GM21390 (cell line): ENCODE measurements around the gene F5.
"Not testable (repeated sequence)": the region's sequence is repeated elsewhere in the genome, so short reads cannot be mapped to it uniquely, and the experiment has no call there.

Experiments
- ATAC-seq: cut with Tn5 transposase; IDR thresholded peaks from one replicate; pipeline ENCODE4 v1.9.1; 2021; ENCODE audit not compliant: unreplicated experiment

Gene F5

DNA sequence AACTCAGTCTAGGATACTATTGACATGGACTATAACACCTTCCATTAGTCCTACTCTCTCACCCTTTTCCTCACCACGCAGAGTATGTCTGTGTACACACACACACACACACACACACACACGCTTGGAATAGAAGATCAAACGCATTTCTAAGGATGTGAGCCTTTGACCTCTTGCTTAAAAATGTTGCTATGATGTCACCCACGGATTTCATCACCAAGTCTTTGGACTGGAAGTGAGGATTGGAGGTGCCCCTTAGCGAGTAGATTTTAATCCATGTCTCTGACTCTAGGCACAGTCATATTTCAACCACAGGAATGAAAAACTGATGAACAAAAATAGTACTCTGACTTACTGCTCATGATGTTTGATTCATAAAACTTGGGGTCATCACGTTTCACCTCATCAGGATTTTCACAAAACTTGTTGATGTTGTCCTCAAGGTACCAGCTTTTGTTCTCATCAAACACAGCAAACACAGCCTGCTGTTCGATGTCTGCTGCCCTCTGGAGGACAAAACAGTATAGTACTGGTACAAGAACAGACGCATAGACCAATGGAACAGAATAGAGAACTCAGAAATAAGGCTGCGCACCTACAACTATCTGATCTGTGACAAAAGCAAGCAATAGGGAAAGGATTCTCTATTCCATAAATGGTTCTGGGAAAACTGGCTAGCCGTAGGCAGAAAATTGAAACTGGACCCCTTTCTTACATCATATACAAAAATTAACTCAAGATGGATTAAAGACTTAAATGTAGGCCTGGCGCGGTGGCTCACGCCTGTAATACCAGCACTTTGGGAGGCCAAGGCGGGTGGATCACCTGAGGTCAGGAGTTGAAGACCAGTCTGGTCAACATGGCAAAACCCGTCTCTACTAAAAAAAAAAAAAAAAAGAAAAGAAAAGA lies 39.9 kb downstream of the F5 start:
- peak; percentile 85 for ATAC-seq

DNA sequence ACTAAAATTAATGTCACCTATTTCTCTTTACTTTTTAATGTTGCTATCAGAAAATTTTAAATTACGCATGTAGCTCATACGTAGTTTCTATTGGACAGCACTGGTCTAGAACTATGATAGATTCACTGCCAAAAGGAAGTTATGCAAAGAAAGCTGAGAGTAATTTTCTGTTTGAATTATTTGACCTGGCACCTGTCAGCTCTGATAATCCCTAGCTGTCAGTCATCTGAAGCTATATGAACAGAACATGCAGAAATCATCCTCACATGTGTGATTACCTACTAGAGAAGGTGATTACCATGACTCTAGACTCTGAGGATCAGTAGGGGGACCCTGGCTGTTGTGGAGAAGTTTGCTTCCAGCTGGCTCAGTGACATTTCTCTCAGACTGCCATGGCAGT lies 40.8 kb downstream of the F5 start:
- ATAC-seq, result no peak

GRCh38 chr1:169538998-169539871 lies 47.0 kb downstream of the F5 start:
- ATAC-seq, result no peak

- ATAC-seq, result no peak
Observed at GRCh38 chr1:169534653-169535052, 51.6 kb downstream of the F5 start.

DNA sequence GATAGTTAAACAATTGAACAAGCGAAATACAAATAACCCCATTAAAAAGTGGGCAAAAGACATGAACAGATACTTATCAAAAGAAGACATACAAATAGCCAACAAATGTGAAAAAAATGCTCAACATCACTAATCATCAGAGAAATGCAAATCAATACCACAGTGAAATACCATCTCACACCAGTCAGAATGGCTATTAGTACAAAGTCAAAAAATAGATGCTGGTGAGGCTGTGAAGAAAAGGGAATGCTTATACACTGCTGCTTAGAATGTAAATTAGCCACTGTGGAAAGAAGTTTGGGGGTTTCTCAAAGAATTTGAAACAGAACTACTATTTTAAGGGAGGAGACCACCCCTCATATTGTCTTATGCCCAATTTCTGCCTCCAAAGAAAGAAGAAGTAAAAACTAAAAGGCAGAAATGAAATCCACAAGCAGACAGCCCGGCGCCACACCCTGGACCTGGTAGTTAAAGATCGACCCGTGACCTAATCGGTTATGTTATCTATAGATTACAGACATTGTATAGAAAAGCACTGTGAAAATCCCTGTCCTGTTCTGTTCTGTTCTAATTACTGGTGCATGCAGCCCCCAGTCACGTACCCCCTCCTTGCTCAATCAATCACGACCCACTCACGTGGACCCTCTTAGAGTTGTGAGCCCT lies 52.6 kb downstream of the F5 start:
- ATAC-seq, result not testable (repeated sequence)

DNA sequence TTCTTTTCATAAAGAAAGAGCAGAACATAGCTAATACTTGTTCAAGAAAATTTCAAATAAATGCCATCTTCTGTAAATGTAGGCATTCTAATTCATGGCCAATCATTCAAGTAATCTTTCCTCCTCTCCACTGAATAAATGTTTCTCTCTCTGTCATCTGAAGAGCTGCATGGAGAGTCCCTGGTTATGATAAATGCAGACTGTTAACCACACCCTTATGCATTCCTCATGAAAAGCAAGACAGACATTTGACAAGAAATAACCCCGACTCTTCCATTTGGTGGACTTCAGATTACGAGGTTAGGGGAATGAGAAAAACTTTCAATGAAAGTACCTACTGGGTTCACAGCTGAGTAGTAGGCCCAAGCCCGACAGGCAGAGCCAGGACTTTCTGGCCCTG lies 55.8 kb downstream of the F5 start:
- no peak for ATAC-seq

DNA sequence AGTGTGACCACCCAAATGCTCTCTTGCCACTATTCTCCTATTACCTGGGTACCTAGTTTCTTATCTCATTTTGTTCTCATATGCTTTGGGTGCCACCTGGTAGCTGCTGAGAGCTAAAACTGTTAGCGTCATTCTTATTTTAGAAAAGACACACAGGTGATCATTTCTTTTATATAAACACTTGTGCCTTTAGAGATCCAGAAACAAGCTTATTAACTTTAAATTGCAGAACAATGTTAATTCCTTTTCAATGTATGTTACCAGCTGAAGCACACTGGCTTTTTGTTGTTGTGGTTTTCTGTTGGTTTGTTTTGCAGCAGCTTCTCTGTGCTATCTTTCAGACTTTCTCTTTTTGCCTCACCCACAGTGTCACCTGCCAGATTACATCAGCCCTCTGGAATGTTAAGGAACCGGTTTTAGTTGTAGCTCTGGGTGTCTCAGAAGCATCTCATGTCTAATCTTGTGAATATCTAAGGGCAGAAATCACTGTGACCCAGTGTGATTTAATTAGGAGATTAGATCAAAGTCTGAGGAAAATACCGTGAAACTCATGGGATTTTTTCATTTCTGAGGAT lies 57.1 kb downstream of the F5 start:
- ATAC-seq, result no peak

GRCh38 chr1:169528215-169529067 lies 57.8 kb downstream of the F5 start:
- ATAC-seq, result no peak

- no peak for ATAC-seq
Observed at GRCh38 chr1:169527451-169528214, 58.6 kb downstream of the F5 start.

DNA sequence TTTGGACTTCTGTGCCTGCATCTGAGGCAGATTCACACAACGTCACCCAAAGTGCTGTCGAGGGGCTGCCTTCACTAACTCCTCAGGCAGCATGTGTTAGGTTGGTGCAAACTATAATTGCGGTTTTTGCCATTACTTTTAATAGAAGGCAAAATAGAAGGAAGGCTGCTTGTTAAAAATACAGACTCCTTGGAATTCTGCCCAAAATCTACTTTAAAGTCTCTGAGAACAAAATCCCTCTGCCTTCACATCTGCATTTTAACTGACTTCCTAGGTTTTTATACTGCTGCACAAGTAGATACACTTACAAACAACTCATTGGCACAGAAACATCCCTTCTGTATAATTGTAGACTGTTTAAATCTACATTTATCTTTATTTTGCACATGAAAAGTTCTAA lies 59.3 kb downstream of the F5 start:
- ATAC-seq, result no peak

DNA sequence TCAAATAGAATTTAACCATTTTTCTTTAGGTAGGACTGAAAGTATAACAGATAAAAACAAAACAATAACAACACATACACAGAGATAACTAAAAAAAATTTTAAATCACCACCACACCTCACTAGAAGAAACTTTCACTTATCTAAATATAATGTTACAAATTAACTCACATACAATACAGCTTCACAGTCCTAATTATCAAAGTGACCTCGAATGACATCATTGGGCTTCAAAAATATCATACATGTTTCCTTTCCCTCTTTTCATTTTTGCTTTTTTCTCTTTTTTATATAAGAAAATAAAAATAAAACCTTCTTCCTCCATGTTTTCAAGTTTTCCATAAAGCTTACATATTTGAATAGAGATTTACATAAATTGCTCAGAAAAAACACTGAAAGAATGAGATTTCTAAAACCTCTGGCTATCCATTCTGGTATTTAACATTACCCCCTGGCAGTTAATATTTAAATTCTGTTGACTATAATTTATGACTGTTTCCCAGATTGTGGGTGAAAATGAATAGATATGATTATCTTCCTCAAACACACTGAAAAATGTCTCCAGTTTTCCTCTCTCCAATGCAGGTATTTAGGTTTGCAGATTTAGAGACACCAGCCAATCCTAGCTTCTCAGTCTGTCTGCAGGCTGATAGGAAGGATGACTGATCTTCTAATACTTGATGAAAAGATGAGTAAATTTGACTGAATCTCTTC lies 60.0 kb downstream of the F5 start:
- ATAC-seq, result no peak

GRCh38 chr1:169525391-169525790 lies 60.9 kb downstream of the F5 start:
- no peak for ATAC-seq

- ATAC-seq, result no peak
Observed at GRCh38 chr1:169523904-169524303, 62.4 kb downstream of the F5 start.

DNA sequence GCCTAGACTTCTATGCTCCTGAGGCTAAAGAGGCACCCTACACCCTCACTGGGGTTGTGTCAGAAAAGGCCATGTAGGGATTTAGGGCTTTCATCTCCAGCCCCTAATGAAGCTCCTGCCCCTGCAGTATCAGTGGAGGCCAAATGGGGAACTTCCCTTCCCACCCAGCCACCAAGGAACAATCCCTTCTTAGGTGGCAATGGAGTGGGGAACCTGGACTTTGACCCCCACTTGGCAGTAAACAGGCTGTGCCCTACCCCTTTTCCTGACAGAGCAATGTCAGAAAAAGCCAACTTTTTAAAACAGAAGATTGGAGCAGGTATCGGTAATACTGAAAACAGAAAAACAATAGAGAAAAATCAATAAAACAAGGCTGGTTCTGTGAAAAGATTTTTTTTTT lies 65.1 kb downstream of the F5 start:
- ATAC-seq, result no peak

- ATAC-seq, result no peak
Observed at GRCh38 chr1:169517558-169518186, 68.6 kb downstream of the F5 start.

DNA sequence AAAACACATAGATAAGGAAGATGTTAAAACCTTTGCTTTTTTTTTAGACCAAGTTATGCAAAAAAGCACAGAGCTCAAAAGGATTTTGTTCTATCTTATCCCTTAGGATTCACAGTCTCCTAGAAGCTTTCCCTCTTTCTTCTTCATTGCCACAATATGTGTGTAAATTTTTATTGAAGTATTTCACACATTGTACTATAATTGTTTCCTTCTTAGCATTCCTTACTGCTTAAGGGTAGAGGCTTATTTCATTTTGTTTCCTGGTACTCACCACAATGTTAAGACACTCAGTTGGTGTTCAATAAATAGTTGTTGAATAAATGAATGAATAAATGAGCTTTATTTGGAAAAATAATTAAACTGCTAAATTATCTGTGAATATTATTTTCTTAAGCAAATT lies 70.6 kb downstream of the F5 start:
- no peak for ATAC-seq

DNA sequence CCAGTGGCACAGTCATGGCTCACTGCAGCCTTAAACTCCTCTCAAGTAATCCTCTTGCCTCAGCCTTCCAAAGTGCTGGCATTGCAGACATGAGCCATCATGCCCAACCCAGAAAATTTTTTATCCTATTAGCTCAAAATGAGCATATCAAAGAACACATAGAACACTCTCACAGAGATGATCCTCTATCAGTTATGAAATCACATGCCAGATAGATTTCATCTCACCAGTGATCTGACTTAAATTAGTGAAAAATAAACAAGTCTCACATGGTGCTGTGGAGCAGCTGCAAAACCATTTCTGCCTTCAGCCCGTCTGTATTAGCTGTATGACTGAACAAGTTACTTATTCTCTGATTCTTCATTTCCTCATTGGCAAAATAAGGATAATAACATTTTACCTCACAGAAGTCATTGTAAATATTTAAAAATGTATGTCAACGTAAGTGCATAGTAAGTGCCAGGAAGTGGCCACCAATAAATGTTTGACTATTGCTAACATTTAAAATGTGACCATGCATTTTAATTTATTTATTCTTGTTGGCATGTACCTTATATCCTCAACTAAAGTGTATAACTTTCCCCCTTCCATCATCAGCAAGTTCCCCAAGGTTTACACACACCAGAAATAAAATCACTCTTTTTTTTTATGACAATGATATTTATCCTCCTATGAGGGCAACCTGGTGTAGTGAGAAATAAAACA lies 71.6 kb downstream of the F5 start:
- ATAC-seq, result no peak

DNA sequence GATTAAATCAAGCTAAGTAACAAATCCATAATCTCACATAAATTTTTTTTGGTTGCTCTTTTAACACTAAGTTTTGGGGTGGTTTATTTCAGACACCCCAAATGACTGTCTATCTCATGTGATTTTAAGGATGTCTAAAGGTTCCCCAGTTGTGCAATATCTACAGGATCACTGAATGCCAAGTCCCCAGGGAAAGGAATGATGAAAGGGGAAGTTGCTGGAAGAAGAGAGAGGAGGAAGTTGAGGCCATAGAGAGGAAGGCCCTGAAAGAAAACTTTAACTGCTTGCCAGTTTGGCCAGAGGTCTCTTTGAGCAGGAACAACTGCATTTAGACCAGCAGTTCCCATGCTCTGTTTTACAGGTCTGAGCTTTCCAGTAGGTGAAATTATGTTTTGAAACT lies 73.1 kb downstream of the F5 start:
- ATAC-seq, result no peak
